ENCODE measurements around the gene STK36.

- TF ChIP-seq PATZ1 (CRISPR knock-in tag; IDR thresholded peaks at IDR 0.05; ENCODE audit: borderline replicate concordance) (no peak), ZFP3 (CRISPR knock-in tag; IDR thresholded peaks at IDR 0.05) (no peak), ZFP30 (CRISPR knock-in tag; IDR thresholded peaks at IDR 0.05) (no peak), ESRRG (CRISPR knock-in tag; IDR thresholded peaks at IDR 0.05) (no peak), TSHZ2 (CRISPR knock-in tag; IDR thresholded peaks at IDR 0.05) (no peak), CREB5 (CRISPR knock-in tag; IDR thresholded peaks at IDR 0.05; ENCODE audit: low read depth) (no peak), OSR1 (CRISPR knock-in tag; IDR thresholded peaks at IDR 0.05) (no peak), ISL1 (CRISPR knock-in tag; IDR thresholded peaks at IDR 0.05) (no peak), RARB (CRISPR knock-in tag; IDR thresholded peaks at IDR 0.05) (no peak), PPARA (CRISPR knock-in tag; IDR thresholded peaks at IDR 0.05; ENCODE audit: borderline replicate concordance) (no peak), GLIS3 (CRISPR knock-in tag; IDR thresholded peaks at IDR 0.05) (no peak), TCF4 (CRISPR knock-in tag; IDR thresholded peaks at IDR 0.05; ENCODE audit: borderline replicate concordance) (no peak), CSRNP3 (CRISPR knock-in tag; IDR thresholded peaks at IDR 0.05) (no peak)
These were observed 23.1 kb upstream of the STK36 start for GRCh38 chr2:218648787-218649100.
